Measurements from ENCODE around the gene CPNE1. TPM values are rescaled to one million over a fixed set of nuclear protein-coding genes. Genes with fewer than 3 reads are reported as not detected.
A peak's percentile ranks its signal among the peaks of the same experiment; 100 is the strongest.

Gene CPNE1
- total and polyA plus RNA-seq, 8 donors, result 59.7 to 138 (median 75.2) TPM

DNA sequence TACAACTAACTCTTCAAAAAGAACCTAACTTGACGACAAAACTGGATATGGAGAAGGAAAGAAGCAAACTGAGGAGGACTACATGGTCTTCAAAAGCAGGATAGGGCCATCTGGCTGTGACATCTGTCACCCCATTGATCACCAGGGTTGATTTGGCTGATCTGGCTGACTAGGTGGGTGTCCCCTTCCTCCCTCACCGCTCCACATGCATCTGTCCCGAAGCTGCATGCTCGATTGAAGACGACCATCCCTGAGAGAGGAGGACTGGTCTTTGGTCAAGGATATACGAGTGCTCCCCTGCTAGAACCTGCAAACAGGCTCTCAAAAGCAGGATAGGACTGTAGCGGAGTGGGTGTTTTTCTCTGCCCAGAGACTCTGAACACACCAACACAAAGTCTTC lies 21.7 kb downstream of the CPNE1 start:
- H3K4me3 ChIP-seq, result no peak overlapping the region
- no peak for DNase-seq
- no peaks in the 10 kb centered on the region for H3K27me3 ChIP-seq
- no peaks in the 10 kb centered on the region for H3K4me1 ChIP-seq
- H3K9me3 ChIP-seq, result no peaks in the 10 kb centered on the region
- no peak overlapping the region for H3K27ac ChIP-seq
- intact Hi-C loops (cut with DNase I), result no loop called here
- TF ChIP-seq, protein P1, sequence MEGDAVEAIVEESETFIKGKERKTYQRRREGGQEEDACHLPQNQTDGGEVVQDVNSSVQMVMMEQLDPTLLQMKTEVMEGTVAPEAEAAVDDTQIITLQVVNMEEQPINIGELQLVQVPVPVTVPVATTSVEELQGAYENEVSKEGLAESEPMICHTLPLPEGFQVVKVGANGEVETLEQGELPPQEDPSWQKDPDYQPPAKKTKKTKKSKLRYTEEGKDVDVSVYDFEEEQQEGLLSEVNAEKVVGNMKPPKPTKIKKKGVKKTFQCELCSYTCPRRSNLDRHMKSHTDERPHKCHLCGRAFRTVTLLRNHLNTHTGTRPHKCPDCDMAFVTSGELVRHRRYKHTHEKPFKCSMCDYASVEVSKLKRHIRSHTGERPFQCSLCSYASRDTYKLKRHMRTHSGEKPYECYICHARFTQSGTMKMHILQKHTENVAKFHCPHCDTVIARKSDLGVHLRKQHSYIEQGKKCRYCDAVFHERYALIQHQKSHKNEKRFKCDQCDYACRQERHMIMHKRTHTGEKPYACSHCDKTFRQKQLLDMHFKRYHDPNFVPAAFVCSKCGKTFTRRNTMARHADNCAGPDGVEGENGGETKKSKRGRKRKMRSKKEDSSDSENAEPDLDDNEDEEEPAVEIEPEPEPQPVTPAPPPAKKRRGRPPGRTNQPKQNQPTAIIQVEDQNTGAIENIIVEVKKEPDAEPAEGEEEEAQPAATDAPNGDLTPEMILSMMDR (IDR thresholded peaks at IDR 0.05), result no peak
- FAIRE-seq, result no peak
- H3K36me3 ChIP-seq, result no peaks in the 10 kb centered on the region
- 95% methylated on average over 7 of the region's 7 CpGs for WGBS, 2 donors
- ATAC-seq, result no peak

- no peaks in the 10 kb centered on the region for H3K9me3 ChIP-seq
- intact Hi-C loops (cut with DNase I), result no loop called here
- H3K4me3 ChIP-seq, result no peak overlapping the region
- TF ChIP-seq, protein P1 (IDR thresholded peaks at IDR 0.05), result no peak
- FAIRE-seq (no peak), DNase-seq (no peak), ATAC-seq (peak in 2 of 4 donors; percentile 46 to 47)
- H3K36me3 ChIP-seq, result no peaks in the 10 kb centered on the region
- H3K27ac ChIP-seq, result no peak overlapping the region
- WGBS, 2 donors, result 59 to 71% methylated on average over 4 of the region's 4 CpGs
- no peaks in the 10 kb centered on the region for H3K27me3 ChIP-seq
- no peaks in the 10 kb centered on the region for H3K4me1 ChIP-seq
These were observed 23.0 kb downstream of the CPNE1 start for GRCh38 chr20:35641743-35642142.

DNA sequence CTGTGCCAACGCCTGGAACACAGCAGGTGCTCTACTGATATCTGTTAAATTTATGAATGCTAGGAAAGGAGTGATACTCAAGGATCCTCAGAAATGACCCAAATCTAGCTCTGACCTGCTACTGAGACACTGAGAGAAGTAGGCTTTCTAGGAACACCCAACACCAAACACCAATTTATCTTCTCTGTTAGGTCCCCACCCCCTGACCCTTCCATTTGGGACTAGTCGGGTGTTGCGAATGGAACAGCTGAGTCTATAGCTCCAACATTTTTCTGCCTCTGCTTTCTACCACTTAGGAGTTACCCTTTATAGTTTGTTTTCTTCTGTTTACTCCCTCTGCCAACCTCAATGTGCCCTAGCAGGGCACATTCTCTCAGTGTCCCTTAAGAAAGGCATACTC lies 24.0 kb downstream of the CPNE1 start:
- intact Hi-C loops (cut with DNase I), result no loop called here
- Histone ChIP-seq H3K9me3 (no peaks in the 10 kb centered on the region), H3K4me1 (no peaks in the 10 kb centered on the region), H3K4me3 (no peak overlapping the region), H3K36me3 (no peaks in the 10 kb centered on the region), H3K27ac (no peak overlapping the region), H3K27me3 (no peaks in the 10 kb centered on the region)
- ATAC-seq (no peak), FAIRE-seq (no peak), DNase-seq (no peak)
- TF ChIP-seq, protein P1 (IDR thresholded peaks at IDR 0.05), result no peak
- 54 to 56% methylated on average over 3 of the region's 3 CpGs for WGBS, 2 donors

- Histone ChIP-seq H3K4me1 (no peaks in the 10 kb centered on the region), H3K9me3 (no peaks in the 10 kb centered on the region), H3K27me3 (no peaks in the 10 kb centered on the region), H3K27ac (no peak overlapping the region), H3K36me3 (no peaks in the 10 kb centered on the region), H3K4me3 (no peak overlapping the region)
- FAIRE-seq, result no peak
- TF ChIP-seq, protein P1 (IDR thresholded peaks at IDR 0.05), result no peak
- ATAC-seq, result no peak
- WGBS, 2 donors, result 52 to 63% methylated on average over 2 of the region's 2 CpGs
- intact Hi-C loops (cut with DNase I), result no loop called here
- DNase-seq, result no peak
These were observed 25.9 kb downstream of the CPNE1 start for GRCh38 chr20:35638751-35639150.

GRCh38 chr20:35637276-35637675 lies 27.4 kb downstream of the CPNE1 start:
- no peaks in the 10 kb centered on the region for H3K9me3 ChIP-seq
- H3K4me3 ChIP-seq, result no peak overlapping the region
- H3K4me1 ChIP-seq, result no peaks in the 10 kb centered on the region
- H3K27me3 ChIP-seq, result no peaks in the 10 kb centered on the region
- no peak for FAIRE-seq
- TF ChIP-seq, protein P1 (IDR thresholded peaks at IDR 0.05), result no peak
- intact Hi-C loops (cut with DNase I), result no loop called here
- no peak overlapping the region for H3K27ac ChIP-seq
- 95 to 96% methylated on average over 6 of the region's 6 CpGs for WGBS, 2 donors
- DNase-seq, result no peak
- no peaks in the 10 kb centered on the region for H3K36me3 ChIP-seq
- no peak for ATAC-seq

Data from pancreas (tissue), 10 donors.